ENCODE data around the gene SPINK1.
"Not testable (repeated sequence)": the region's sequence is repeated elsewhere in the genome, so short reads cannot be mapped to it uniquely, and the experiment has no call there.

SPINK1 gene

DNA sequence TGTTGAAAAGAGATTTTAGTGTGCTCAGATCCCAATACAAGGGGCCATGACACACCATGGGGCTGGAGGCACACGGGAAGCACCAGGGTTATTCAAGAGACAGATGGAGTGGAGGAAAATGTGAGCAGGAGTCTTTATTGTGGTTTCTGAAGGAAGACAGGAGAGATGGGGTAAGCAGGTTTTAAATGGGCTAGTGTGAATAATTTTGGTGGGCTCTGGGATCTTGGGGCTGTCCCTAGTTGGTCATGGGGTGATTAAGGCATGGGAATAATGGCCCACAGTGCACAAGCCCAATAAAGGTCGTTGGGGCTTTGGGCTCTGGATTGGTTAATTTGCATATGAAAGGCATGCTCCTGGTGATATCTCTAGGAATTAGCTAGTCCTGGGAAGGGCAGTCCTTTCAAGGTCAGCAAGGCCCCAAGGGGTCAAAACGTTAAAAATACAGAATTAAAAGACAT, 43.5 kb upstream of the SPINK1 start:
- no peak overlapping the region for H3K4me3 ChIP-seq (replicated peaks; ENCODE audit: low read depth, low read length)
- no peak for DNase-seq (ENCODE audit: extremely low read depth, low read depth)
- TF ChIP-seq, protein P1, sequence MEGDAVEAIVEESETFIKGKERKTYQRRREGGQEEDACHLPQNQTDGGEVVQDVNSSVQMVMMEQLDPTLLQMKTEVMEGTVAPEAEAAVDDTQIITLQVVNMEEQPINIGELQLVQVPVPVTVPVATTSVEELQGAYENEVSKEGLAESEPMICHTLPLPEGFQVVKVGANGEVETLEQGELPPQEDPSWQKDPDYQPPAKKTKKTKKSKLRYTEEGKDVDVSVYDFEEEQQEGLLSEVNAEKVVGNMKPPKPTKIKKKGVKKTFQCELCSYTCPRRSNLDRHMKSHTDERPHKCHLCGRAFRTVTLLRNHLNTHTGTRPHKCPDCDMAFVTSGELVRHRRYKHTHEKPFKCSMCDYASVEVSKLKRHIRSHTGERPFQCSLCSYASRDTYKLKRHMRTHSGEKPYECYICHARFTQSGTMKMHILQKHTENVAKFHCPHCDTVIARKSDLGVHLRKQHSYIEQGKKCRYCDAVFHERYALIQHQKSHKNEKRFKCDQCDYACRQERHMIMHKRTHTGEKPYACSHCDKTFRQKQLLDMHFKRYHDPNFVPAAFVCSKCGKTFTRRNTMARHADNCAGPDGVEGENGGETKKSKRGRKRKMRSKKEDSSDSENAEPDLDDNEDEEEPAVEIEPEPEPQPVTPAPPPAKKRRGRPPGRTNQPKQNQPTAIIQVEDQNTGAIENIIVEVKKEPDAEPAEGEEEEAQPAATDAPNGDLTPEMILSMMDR (IDR thresholded peaks at IDR 0.05; ENCODE audit: low read depth, low read length, missing control alignments): no peak

DNA sequence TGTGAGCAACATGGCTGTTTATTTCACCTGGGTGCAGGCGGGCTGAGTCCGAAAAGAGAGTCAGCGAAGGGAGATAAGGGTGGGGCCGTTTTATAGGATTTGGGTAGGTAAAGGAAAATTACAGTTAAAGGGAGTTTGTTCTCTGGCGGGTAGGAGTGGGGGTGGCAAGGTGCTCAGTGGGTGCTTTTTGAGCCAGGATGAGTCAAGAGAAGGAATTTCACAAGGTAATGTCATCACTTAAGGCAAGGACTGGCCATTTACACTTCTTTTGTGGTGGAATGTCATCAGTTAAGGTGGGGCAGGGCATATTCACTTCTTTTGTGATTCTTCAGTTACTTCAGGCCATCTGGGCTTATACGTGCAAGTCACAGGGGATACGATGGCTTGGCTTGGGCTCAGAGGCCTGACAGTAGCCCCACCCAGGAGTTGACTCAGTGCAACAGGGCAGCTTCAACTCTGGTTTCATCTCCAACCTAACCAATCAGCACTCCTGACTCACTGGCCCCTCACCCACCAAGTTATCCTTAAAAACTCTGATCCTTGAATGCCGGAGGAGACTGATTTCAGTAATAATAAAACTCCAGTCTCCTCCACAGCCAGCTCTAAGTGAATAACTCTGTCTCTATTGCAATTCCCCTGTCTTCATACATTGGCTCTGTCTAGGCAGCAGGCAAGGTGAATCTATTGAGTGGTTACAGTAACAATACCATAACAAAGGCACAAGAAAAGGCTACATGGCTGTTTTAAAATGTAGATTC, 42.8 kb upstream of the SPINK1 start:
- H3K4me3 ChIP-seq (replicated peaks; ENCODE audit: low read depth, low read length); DNase-seq (ENCODE audit: extremely low read depth, low read depth): not testable (repeated sequence)

DNA sequence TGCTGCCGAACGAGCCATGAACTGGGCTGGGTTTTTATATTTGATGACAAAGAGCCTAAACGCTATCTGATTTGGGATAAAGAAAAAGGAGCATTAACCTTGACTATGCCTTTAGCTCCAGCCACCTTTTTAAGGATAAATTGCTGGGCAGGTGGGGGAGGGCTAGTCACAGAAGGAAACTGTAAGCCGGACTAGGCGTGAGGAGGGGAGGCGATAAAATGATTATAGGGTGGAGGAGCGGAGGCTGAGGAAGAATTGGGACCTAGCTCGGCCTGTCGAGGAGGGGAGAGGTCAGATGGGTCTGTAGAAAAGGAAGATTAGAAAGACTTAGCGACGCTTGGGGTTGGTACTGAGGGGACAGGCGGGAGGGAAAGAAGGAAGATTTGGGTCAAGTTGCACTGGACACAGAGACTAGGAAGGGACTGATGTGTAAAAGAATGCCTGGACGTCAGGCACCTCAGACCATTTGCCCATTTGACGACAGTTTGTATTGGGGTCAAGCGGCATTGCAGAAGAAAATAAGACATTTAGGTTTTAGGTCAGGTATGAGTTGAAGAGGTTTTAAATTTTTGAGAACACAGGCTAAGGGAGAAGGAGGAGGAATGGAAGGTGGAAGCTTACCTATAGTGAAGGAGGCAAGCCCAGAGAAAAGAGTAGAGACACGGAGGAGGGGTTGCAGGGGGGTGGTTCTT, 41.4 kb upstream of the SPINK1 start:
- H3K4me3 ChIP-seq (replicated peaks; ENCODE audit: low read depth, low read length); DNase-seq (ENCODE audit: extremely low read depth, low read depth): not testable (repeated sequence)

DNA sequence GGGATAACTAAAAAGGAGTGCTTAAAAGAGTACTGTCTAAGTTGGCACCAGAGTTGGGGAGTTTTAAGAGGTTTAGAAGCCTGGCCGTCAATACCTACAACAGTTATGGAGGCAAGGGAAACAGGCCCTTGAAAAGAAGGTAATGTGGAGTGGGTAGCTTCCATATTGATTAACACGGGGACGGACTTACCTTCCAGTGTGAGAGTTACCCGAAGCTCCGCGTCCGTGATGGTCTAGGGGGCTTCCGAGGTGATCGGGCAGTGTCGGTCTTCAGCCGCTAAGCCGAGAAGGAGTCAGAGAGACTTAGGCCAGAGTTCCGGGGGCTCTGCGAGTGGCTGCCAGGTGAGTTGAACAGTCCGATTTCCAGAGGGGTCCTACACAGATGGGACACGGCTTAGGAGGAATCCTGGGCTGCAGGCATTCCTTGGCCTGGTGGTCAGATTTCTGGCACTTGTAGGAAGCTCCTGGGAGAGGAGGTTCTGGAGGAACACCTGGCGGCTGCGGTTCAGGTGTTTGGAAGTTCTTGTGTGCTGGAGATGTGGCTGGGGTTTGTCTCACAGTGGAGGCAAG, 40.6 kb upstream of the SPINK1 start:
- not testable (repeated sequence) for DNase-seq (ENCODE audit: extremely low read depth, low read depth); H3K4me3 ChIP-seq (replicated peaks; ENCODE audit: low read depth, low read length)

DNA sequence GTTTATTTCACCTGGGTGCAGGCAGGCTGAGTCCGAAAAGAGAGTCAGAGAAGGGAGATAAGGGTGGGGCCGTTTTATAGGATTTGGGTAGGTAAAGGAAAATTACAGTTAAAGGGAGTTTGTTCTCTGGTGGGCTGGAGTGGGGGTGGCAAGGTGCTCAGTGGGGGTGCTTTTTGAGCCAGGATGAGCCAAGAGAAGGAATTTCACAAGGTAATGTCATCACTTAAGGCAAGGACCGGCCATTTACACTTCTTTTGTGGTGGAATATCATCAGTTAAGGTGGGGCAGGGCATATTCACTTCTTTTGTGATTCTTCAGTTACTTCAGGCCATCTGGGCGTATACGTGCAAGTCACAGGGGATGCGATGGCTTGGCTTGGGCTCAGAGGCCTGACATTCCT, 38.4 kb upstream of the SPINK1 start:
- not testable (repeated sequence) for H3K4me3 ChIP-seq (replicated peaks; ENCODE audit: low read depth, low read length); DNase-seq (ENCODE audit: extremely low read depth, low read depth)

DNA sequence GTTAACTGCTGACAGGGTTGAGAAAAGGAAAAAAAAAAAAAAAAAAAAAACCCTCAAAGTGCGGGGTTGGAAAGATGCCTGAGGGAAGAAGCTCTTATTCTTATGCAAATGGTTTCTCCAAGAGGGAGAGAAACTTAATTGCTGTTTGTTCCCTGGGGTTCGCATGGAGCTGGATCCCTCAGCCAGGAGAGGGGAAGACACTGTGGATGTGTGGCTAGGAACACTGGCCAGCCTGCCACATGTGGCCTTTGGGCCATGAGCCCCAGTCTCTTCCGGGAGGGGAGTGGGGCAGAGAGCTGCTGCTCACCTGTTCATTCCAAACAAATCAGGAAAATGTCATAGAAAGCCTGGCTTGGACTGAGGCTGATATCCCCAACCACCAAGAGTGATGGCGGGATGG, 37.6 kb upstream of the SPINK1 start:
- DNase-seq (ENCODE audit: extremely low read depth, low read depth): no peak
- TF ChIP-seq, protein P1 (IDR thresholded peaks at IDR 0.05; ENCODE audit: low read depth, low read length, missing control alignments): no peak
- H3K4me3 ChIP-seq (replicated peaks; ENCODE audit: low read depth, low read length): no peak overlapping the region

DNA sequence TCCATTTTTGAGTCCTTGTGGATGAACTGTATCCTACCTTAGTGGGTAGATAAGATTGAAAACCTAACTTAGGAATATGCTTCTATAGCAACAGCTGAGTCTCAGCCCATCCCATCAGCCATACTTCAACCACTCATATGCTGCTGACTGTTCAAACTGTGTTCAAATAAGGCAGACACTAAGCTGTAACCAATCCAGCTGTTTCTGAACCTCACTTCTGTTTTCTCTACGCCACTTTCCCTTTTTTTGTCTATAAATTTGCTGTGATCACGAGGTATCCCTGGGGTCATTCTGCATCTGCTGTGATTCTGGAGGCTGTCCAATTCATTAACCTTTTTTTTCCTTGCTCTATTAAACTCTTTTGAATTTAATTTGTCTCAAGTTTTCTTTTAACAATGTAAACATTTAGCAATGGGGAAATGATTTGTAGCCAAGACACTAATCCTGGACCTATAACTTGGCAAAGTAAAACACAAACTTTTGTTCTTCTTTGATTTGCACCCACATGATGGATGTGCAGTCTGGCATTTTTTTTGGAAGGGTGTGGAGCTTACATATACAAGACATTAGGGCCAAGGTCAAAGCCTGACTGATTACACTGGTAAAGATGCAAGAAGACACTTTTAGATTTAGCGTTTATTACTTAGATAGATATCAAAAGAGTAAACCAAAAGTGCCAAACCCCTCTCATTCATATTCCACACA, 32.1 kb upstream of the SPINK1 start:
- no peak for DNase-seq (ENCODE audit: extremely low read depth, low read depth)
- TF ChIP-seq, protein P1 (IDR thresholded peaks at IDR 0.05; ENCODE audit: low read depth, low read length, missing control alignments): no peak
- no peak overlapping the region for H3K4me3 ChIP-seq (replicated peaks; ENCODE audit: low read depth, low read length)

DNA sequence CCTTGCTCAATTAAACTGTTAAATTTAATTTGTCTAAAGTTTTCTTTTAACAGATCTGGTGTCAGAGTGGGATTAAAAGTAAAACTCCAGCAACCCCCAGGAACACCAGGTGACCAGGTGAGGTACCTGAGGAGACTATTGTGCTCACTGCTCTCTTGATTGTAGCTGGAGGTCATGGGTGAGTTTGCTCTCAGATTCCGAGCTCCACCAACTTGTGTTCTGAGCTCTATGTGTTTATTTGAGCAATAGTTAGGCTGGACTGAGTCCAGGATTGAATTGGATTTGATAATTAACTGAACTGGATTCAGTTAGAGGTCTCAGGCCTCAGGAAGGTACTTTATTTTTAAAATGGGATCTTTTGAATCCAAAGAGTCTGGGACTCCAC, 29.2 kb upstream of the SPINK1 start:
- DNase-seq (ENCODE audit: extremely low read depth, low read depth): no peak
- TF ChIP-seq, protein P1 (IDR thresholded peaks at IDR 0.05; ENCODE audit: low read depth, low read length, missing control alignments): no peak
- H3K4me3 ChIP-seq (replicated peaks; ENCODE audit: low read depth, low read length): no peak overlapping the region

All from HFF-Myc (cell line).